ENCODE measurements around the gene TAF11L6.

DNA sequence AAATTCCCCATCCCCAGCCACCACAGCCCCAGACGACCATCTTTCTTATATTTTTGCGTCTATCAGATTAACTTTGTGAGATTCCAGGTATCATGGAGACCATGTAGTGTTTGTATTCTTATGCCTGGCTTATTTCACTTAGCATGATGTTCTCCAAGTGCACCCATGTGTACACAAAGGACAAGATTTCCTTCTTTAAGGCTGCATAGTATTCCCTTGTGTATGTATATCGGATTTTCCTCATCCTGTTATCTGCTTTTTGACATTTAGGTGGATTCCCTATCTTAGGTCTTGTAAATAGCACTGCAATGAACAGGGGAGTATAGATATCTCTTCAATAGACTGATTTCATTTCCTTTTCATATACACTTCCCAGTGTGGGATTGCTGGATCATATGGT is 35.7 kb upstream of the TAF11L6 start:
- TF ChIP-seq EZH2 (IDR thresholded peaks at IDR 0.05), result no peak
- TF ChIP-seq, protein P1, sequence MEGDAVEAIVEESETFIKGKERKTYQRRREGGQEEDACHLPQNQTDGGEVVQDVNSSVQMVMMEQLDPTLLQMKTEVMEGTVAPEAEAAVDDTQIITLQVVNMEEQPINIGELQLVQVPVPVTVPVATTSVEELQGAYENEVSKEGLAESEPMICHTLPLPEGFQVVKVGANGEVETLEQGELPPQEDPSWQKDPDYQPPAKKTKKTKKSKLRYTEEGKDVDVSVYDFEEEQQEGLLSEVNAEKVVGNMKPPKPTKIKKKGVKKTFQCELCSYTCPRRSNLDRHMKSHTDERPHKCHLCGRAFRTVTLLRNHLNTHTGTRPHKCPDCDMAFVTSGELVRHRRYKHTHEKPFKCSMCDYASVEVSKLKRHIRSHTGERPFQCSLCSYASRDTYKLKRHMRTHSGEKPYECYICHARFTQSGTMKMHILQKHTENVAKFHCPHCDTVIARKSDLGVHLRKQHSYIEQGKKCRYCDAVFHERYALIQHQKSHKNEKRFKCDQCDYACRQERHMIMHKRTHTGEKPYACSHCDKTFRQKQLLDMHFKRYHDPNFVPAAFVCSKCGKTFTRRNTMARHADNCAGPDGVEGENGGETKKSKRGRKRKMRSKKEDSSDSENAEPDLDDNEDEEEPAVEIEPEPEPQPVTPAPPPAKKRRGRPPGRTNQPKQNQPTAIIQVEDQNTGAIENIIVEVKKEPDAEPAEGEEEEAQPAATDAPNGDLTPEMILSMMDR (IDR thresholded peaks at IDR 0.05), result no peak
